Measurements from ENCODE around the gene NGF. TPM values are rescaled to one million over a fixed set of nuclear protein-coding genes. Genes with fewer than 3 reads are reported as not detected.
A peak's percentile ranks its signal among the peaks of the same experiment; 100 is the strongest.

Gene NGF
- total RNA-seq, 2 experiments from 2014 or later, result not detected

DNA sequence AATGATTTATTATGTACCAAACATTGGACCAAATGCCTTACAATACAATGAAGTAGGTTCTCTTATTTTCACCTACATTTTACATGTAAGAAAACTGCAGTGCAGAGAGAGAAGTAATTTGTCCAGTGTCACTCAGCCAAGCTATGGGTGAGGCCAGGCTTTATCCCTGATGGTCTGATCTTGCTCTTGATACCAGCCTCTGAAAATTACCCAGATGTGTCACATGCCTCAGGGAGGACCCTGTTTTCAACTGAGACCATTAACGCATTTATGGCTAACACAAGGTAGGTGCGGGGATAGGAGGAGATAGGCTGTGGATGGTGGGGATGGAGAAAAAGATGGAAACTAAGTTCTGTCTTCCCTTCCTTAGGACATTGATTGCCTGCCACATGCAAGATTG lies 56.9 kb downstream of the NGF start:
- Mint-ChIP-seq H3K4me3 (no peak overlapping the region), H3K27ac (no peak overlapping the region), H3K36me3 (ENCODE audit: low read depth) (no peaks in the 10 kb centered on the region), H3K9me3 (peaks cover 4% of the 10 kb centered on the region), H3K27me3 (peaks cover 5% of the 10 kb centered on the region), H3K4me1 (ENCODE audit: low read depth) (no peaks in the 10 kb centered on the region)
- ChIA-PET CTCF (no interaction called here), POLR2A (no interaction called here)
- TF ChIP-seq, protein P1, sequence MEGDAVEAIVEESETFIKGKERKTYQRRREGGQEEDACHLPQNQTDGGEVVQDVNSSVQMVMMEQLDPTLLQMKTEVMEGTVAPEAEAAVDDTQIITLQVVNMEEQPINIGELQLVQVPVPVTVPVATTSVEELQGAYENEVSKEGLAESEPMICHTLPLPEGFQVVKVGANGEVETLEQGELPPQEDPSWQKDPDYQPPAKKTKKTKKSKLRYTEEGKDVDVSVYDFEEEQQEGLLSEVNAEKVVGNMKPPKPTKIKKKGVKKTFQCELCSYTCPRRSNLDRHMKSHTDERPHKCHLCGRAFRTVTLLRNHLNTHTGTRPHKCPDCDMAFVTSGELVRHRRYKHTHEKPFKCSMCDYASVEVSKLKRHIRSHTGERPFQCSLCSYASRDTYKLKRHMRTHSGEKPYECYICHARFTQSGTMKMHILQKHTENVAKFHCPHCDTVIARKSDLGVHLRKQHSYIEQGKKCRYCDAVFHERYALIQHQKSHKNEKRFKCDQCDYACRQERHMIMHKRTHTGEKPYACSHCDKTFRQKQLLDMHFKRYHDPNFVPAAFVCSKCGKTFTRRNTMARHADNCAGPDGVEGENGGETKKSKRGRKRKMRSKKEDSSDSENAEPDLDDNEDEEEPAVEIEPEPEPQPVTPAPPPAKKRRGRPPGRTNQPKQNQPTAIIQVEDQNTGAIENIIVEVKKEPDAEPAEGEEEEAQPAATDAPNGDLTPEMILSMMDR (IDR thresholded peaks at IDR 0.05), result no peak
- ATAC-seq, result no peak
- no peak for DNase-seq
- intact Hi-C loops (cut with micrococcal nuclease), result no loop called here

DNA sequence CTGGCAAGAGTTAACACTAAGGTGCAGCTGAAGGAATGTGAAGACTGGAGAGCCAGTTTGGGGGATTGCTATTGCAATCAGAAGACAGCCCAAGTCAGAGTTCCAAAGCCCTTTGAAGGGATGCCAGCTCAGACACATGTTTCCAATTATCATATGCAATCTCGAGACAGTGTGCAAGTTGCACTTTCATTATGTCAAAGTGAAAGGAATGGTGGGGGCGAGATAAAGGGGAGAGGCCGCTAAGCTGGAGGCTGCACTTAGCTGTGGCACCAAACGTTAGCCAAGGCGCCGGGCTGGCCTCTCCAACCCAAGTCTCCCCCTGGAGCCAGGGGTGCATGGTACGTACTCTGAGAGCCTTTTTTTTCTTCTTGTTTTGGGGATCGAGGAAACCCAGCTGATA lies 58.0 kb downstream of the NGF start:
- peaks cover 4% of the 10 kb centered on the region for H3K9me3 Mint-ChIP-seq
- intact Hi-C loops (cut with micrococcal nuclease), result no loop called here
- peak; percentile 6 for DNase-seq
- H3K27me3 Mint-ChIP-seq, result peaks cover 7% of the 10 kb centered on the region
- TF ChIP-seq, protein P1 (IDR thresholded peaks at IDR 0.05), result no peak
- POLR2A ChIA-PET, result no interaction called here
- ATAC-seq, result no peak
- no peaks in the 10 kb centered on the region for H3K36me3 Mint-ChIP-seq (ENCODE audit: low read depth)
- no peak overlapping the region for H3K27ac Mint-ChIP-seq
- H3K4me3 Mint-ChIP-seq, result no peak overlapping the region
- no peaks in the 10 kb centered on the region for H3K4me1 Mint-ChIP-seq (ENCODE audit: low read depth)
- CTCF ChIA-PET, result no interaction called here

DNA sequence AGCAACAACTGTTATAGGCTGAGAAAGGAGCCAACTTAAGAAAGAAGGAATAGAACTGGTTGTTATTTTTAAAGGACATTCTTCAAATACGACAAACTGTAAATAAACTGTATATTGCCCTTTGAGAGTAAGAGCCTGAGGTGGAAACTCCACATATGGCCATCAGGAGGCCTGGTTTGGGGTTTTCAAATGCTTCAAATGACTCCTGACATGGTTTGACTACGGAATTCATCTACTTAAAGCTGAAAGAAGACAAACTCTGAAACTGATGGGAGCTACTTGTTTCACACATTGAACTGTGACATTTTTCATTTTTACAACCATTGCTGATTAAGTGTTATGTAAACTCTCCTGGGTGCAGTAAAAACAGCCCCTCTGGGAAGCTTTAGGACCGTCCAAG lies 59.8 kb downstream of the NGF start:
- POLR2A ChIA-PET, result no interaction called here
- CTCF ChIA-PET, result no interaction called here
- Mint-ChIP-seq H3K4me3 (no peak overlapping the region), H3K9me3 (peaks cover 4% of the 10 kb centered on the region), H3K4me1 (ENCODE audit: low read depth) (no peaks in the 10 kb centered on the region), H3K27me3 (peaks cover 10% of the 10 kb centered on the region), H3K36me3 (ENCODE audit: low read depth) (no peaks in the 10 kb centered on the region), H3K27ac (no peak overlapping the region)
- intact Hi-C loops (cut with micrococcal nuclease), result no loop called here
- DNase-seq (no peak), ATAC-seq (no peak)
- TF ChIP-seq, protein P1 (IDR thresholded peaks at IDR 0.05), result no peak

DNA sequence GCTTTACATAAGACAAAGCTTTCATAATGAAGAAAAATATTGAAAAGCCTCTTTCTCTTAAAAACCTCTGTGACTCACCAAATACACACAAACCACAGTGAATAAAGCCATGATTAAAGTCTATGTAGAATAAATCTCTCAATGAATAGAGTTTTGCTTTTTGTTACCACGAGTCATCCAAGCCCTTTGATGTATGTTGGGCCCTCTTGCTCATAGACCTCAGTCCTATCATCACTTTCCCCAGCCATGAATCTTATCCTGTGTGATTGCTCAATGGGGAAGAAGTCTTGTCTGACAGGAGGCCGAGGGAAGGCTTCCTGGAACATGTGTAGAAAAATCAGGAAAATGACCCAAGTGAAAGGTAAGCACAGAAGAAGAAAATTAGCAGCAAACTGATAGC lies 60.8 kb downstream of the NGF start:
- H3K9me3 Mint-ChIP-seq, result peaks cover 4% of the 10 kb centered on the region
- no peaks in the 10 kb centered on the region for H3K4me1 Mint-ChIP-seq (ENCODE audit: low read depth)
- peaks cover 11% of the 10 kb centered on the region for H3K27me3 Mint-ChIP-seq
- ChIA-PET POLR2A (no interaction called here), CTCF (no interaction called here)
- intact Hi-C loops (cut with micrococcal nuclease), result no loop called here
- TF ChIP-seq, protein P1 (IDR thresholded peaks at IDR 0.05), result no peak
- no peak overlapping the region for H3K27ac Mint-ChIP-seq
- ATAC-seq (peak; percentile 53), DNase-seq (no peak)
- H3K4me3 Mint-ChIP-seq, result no peak overlapping the region
- no peaks in the 10 kb centered on the region for H3K36me3 Mint-ChIP-seq (ENCODE audit: low read depth)

DNA sequence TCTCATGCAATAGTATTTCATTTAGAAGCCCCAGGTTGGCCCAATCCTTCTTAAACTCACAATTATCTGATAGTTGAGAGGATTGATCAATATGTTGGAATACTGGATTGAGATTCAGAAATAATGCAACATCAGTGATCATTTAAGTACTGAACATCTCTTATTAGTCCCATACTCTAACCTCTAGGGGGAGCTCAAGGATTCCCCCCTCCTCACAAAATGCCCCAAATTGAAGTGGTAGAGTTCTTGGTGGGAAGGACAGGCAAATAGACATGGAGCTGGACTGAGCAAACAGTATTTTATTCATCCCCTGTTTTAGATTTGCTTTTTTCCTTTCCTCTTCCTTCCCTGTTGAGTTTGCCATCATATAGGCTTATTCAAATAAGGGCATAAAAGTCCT lies 62.8 kb downstream of the NGF start:
- no peaks in the 10 kb centered on the region for H3K4me1 Mint-ChIP-seq (ENCODE audit: low read depth)
- intact Hi-C loops (cut with micrococcal nuclease), result no loop called here
- peaks cover 10% of the 10 kb centered on the region for H3K27me3 Mint-ChIP-seq
- ChIA-PET POLR2A (no interaction called here), CTCF (interaction anchor here (0.7 to 1.4 kb wide), 6 partner anchors 14 to 231 kb away, joined by 3 to 4 read pairs (median 4); no protein-coding TSS in a partner anchor)
- DNase-seq (no peak), ATAC-seq (no peak)
- H3K4me3 Mint-ChIP-seq, result no peak overlapping the region
- TF ChIP-seq, protein P1 (IDR thresholded peaks at IDR 0.05), result peak; percentile 41
- peaks cover 4% of the 10 kb centered on the region for H3K9me3 Mint-ChIP-seq
- no peaks in the 10 kb centered on the region for H3K36me3 Mint-ChIP-seq (ENCODE audit: low read depth)
- H3K27ac Mint-ChIP-seq, result no peak overlapping the region
